Measurements from ENCODE around the gene FAF1. TPM values are rescaled to one million over a fixed set of nuclear protein-coding genes. Genes with fewer than 3 reads are reported as not detected.
"Not testable (repeated sequence)": the region's sequence is repeated elsewhere in the genome, so short reads cannot be mapped to it uniquely, and the experiment has no call there.

FAF1 gene
- total RNA-seq, 6 experiments from 2014 or later, result 24.1 to 32.4 (median 31.6) TPM

DNA sequence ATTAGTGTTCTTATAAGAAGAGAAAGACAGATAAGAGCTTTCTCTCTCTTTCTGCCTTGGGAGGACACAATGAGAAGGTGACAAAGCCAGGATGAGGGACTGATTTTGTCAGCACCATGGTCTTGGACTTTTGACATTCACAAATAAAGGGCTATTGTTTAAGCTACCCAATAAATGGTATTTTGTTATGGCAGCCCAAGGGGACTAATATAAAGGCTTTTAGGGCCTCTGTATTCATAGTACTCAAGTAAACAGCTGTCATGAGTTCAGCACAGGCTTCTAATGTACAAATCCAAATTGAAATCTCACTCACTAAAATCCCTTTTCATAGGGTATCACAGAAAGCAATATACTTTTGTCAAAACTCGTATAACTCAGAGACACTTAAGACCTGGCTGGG lies 242.7 kb downstream of the FAF1 start:
- WGBS (ENCODE audit: insufficient coverage, low coverage, low lambda C conversion rate, missing lambda C conversion rate), result 100% methylated on average over 1 of the region's 1 CpG
- Histone ChIP-seq H3K27me3 (no peaks in the 10 kb centered on the region), H3K27ac (no peak overlapping the region), H3K4me1 (no peaks in the 10 kb centered on the region), H3K9me3 (no peaks in the 10 kb centered on the region), H3K4me3 (no peak overlapping the region), H3K36me3 (no peaks in the 10 kb centered on the region)
- ATAC-seq (no peak), DNase-seq (no peak)
- TF ChIP-seq, protein P1, sequence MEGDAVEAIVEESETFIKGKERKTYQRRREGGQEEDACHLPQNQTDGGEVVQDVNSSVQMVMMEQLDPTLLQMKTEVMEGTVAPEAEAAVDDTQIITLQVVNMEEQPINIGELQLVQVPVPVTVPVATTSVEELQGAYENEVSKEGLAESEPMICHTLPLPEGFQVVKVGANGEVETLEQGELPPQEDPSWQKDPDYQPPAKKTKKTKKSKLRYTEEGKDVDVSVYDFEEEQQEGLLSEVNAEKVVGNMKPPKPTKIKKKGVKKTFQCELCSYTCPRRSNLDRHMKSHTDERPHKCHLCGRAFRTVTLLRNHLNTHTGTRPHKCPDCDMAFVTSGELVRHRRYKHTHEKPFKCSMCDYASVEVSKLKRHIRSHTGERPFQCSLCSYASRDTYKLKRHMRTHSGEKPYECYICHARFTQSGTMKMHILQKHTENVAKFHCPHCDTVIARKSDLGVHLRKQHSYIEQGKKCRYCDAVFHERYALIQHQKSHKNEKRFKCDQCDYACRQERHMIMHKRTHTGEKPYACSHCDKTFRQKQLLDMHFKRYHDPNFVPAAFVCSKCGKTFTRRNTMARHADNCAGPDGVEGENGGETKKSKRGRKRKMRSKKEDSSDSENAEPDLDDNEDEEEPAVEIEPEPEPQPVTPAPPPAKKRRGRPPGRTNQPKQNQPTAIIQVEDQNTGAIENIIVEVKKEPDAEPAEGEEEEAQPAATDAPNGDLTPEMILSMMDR (IDR thresholded peaks at IDR 0.05), result no peak
- no peak for TF ChIP-seq POLR2A (IDR thresholded peaks at IDR 0.05)
- intact Hi-C loops (cut with DNase I), result no loop called here

DNA sequence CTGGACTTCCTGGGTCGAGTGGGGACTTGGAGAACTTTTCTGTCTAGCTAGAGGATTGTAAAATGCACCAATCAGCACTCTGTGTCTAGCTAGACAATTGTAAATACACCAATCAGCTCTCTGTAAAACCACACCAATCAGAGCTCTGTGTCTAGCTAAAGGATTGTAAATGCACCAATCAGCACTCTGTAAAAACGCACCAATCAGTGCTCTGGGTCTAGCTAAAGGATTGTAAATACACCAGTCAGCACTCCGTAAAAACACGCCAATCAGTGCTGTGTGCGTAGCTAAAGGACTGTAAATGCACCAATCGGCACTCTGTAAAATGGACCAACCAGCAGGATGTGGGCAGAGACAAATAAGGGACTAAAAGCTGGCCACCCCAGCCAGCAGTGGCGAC lies 243.6 kb downstream of the FAF1 start:
- WGBS (ENCODE audit: insufficient coverage, low coverage, low lambda C conversion rate, missing lambda C conversion rate), result 93% methylated on average over 5 of the region's 7 CpGs

DNA sequence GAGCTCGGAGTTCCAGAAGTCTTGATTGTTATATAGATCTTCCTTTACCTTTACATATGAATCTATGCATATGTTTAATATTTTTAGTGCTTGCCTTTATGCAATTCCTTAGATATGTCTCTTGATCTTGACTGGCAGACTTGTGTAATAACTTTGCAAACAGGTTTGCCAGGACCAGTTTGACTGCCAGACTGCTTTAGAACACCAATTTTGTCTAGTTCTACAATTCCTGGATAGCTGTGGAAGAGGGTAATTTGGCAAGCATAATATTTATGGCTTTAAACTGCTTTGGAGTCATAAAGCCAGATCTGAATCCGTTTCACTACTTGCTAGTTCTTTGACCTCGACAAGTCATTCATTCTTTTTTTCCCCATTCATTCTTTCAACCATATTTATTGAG lies 250.0 kb downstream of the FAF1 start:
- Histone ChIP-seq H3K27ac (no peak overlapping the region), H3K27me3 (no peaks in the 10 kb centered on the region), H3K36me3 (no peaks in the 10 kb centered on the region), H3K4me1 (no peaks in the 10 kb centered on the region), H3K9me3 (no peaks in the 10 kb centered on the region), H3K4me3 (no peak overlapping the region)
- intact Hi-C loops (cut with DNase I), result no loop called here
- TF ChIP-seq, protein P1 (IDR thresholded peaks at IDR 0.05), result no peak
- no peak for TF ChIP-seq POLR2A (IDR thresholded peaks at IDR 0.05)
- DNase-seq (no peak), ATAC-seq (no peak)
- WGBS (ENCODE audit: insufficient coverage, low coverage, low lambda C conversion rate, missing lambda C conversion rate), result 88% methylated on average over 3 of the region's 3 CpGs

More for the DNA sequence above, 243.6 kb downstream of the FAF1 start:
- H3K27ac ChIP-seq; ATAC-seq; H3K4me1 ChIP-seq; DNase-seq; H3K27me3 ChIP-seq; H3K36me3 ChIP-seq; H3K9me3 ChIP-seq; H3K4me3 ChIP-seq; intact Hi-C loops (cut with DNase I): not testable (repeated sequence)

DNA sequence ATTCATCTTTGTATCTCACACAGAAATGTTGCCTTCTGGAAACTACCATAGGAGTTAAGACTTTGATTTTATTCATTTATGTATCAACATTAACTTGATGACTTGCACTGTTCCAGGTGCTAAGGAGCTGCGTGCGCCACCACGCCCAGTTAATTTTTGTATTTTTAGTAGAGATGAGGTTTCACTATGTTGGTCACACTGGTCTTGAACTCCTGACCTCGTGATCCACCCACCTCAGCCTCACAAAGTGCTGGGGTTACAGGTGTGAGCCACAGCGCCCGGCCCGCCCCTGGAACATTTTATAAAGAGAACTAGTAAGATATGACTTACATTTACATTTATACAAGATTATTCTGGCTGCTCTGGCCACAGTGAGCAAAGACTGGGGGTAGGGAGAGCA lies 252.2 kb downstream of the FAF1 start:
- no peak for TF ChIP-seq POLR2A (IDR thresholded peaks at IDR 0.05)
- TF ChIP-seq, protein P1 (IDR thresholded peaks at IDR 0.05), result no peak
- WGBS (ENCODE audit: insufficient coverage, low coverage, low lambda C conversion rate, missing lambda C conversion rate), result 88% methylated on average over 7 of the region's 7 CpGs
- no peak overlapping the region for H3K4me3 ChIP-seq
- H3K9me3 ChIP-seq, result no peaks in the 10 kb centered on the region
- H3K27ac ChIP-seq, result no peak overlapping the region
- no peaks in the 10 kb centered on the region for H3K4me1 ChIP-seq
- no peaks in the 10 kb centered on the region for H3K27me3 ChIP-seq
- ATAC-seq (no peak), DNase-seq (no peak)
- intact Hi-C loops (cut with DNase I), result no loop called here
- H3K36me3 ChIP-seq, result no peaks in the 10 kb centered on the region

DNA sequence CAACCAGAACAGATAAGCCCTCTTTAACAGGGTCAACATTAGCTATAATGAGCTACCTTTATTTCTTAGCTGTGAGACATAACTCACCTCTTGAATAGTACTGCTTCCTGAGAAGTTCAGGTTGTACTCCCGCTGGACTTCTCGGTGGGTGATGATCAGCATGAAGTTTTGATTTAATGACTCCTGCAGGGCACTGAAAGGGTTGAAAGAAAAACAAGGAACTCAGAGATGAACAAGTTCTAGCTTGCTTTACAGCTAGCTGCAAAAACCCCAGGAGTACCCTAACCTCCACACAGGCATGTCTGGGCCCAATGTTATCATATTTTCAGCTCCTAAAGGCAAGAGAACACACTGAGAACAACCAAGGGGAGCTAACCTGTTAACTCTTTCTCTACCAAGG lies 254.4 kb downstream of the FAF1 start:
- Histone ChIP-seq H3K4me3 (no peak overlapping the region), H3K27me3 (no peaks in the 10 kb centered on the region), H3K27ac (no peak overlapping the region), H3K9me3 (no peaks in the 10 kb centered on the region), H3K4me1 (peaks cover 0 to 3% (median 0%) of the 10 kb centered on the region in 4 donors), H3K36me3 (no peaks in the 10 kb centered on the region)
- TF ChIP-seq, protein P1 (IDR thresholded peaks at IDR 0.05), result no peak
- no peak for TF ChIP-seq POLR2A (IDR thresholded peaks at IDR 0.05)
- DNase-seq (no peak), ATAC-seq (no peak)
- WGBS (ENCODE audit: insufficient coverage, low coverage, low lambda C conversion rate, missing lambda C conversion rate), result 92% methylated on average over 2 of the region's 2 CpGs
- intact Hi-C loops (cut with DNase I), result no loop called here

Data from right lobe of liver (tissue), 6 donors.